ENCODE data around the gene SLC45A2. TPM values are rescaled to one million over a fixed set of nuclear protein-coding genes. Genes with fewer than 3 reads are reported as not detected.

SLC45A2 gene
- total and polyA plus RNA-seq, 2 of the 8 experiments (the other 6 are each of a cell fraction or from before 2014, with no cell fraction given): 0.09 TPM; not detected in 1

- DNase-seq (ENCODE audit: low read depth in 1 of 2, low spot score in 2 of 2) (no peak), FAIRE-seq (no peak)
- Histone ChIP-seq H4K91ac (replicated peaks; ENCODE audit: insufficient read length, low read length) (no peak overlapping the region), H4K8ac (ENCODE audit: extremely low read depth, insufficient read depth, low read length) (no peak overlapping the region), H3K23me2 (ENCODE audit: low read depth, low read length) (no peaks in the 10 kb centered on the region), H3K9ac (replicated peaks in 1 of 4; ENCODE audit: extremely low read depth in 1 of 4, low read depth in 3 of 4, low read length in 3 of 4) (no peak overlapping the region), H3K4me2 (ENCODE audit: insufficient read depth in 1 of 2, low read depth in 2 of 2, low read length in 2 of 2) (no peak overlapping the region), H2BK15ac (ENCODE audit: low read length) (no peak overlapping the region), H3K23ac (ENCODE audit: insufficient read length) (no peak overlapping the region), H2AK5ac (ENCODE audit: low read depth, low read length) (no peak overlapping the region), H3K4me3 (ENCODE audit: extremely low read depth in 1 of 4, insufficient read depth in 2 of 4, low read depth in 3 of 4, low read length in 4 of 4) (no peak overlapping the region), H2BK120ac (replicated peaks; ENCODE audit: low read depth, low read length) (no peak overlapping the region), H3K9me3 (ENCODE audit: insufficient read depth in 2 of 2, low read depth in 1 of 2, low read length in 1 of 2) (no peaks in the 10 kb centered on the region), H3K79me2 (ENCODE audit: control insufficient read depth in 1 of 2, insufficient read depth in 2 of 2, low read length in 2 of 2) (no peaks in the 10 kb centered on the region), H3K36me3 (ENCODE audit: control insufficient read depth in 2 of 4, insufficient read depth in 4 of 4, low read length in 3 of 4) (no peaks in the 10 kb centered on the region; a peak in 1 of 8 replicates), H2BK5ac (ENCODE audit: low read depth, low read length) (no peak overlapping the region), H3K79me1 (ENCODE audit: low read depth, low read length) (no peaks in the 10 kb centered on the region), H3K56ac (replicated peaks; ENCODE audit: insufficient read length, low read depth, low read length) (no peak overlapping the region), H3K27ac (ENCODE audit: low read depth, low read length) (no peak overlapping the region), H3K4me1 (replicated peaks in 1 of 4; ENCODE audit: control insufficient read depth in 3 of 4, insufficient read depth in 4 of 4, low read length in 3 of 4) (no peaks in the 10 kb centered on the region), H3K18ac (ENCODE audit: extremely low read depth, low read length) (no peak overlapping the region), H2BK20ac (ENCODE audit: low read length) (no peak overlapping the region), H4K20me1 (replicated peaks in 1 of 2; ENCODE audit: control insufficient read depth in 1 of 2, insufficient read depth in 2 of 2, low read length in 2 of 2) (no peaks in the 10 kb centered on the region), H4K5ac (ENCODE audit: insufficient read length, low read depth, low read length) (no peak overlapping the region), H2AFZ (ENCODE audit: low read length) (no peak overlapping the region), H3K27me3 (replicated peaks in 1 of 4; ENCODE audit: control insufficient read depth in 3 of 4, extremely low read depth in 1 of 4, insufficient read depth in 3 of 4, low read length in 3 of 4) (no peaks in the 10 kb centered on the region), H3K14ac (ENCODE audit: insufficient read length) (no peak overlapping the region), H2BK12ac (ENCODE audit: low read depth, low read length) (no peak overlapping the region), H3K4ac (replicated peaks; ENCODE audit: insufficient read length, low read depth, low read length) (no peak overlapping the region)
- 85% methylated on average over 2 of the region's 2 CpGs; no CpG with 5 or more reads in 1 of the 2 experiments for WGBS, 2 experiments (ENCODE audit: extremely low coverage in 1 of 2, insufficient coverage in 1 of 2, insufficient read length in 1 of 2, insufficient replicate concordance in 2 of 2, low coverage in 1 of 2, low lambda C conversion rate in 2 of 2, missing lambda C conversion rate in 1 of 2)
- POLR2A ChIA-PET (ENCODE audit: partially characterized antibody): interaction anchor here (1.6 kb wide), 1 partner anchor 23 kb away, joined by 5 read pairs; the partner anchor contains the start of gene AMACR
- CTCF ChIA-PET (ENCODE audit: partially characterized antibody): interaction anchor here (0.6 to 0.8 kb wide), 2 partner anchors 14 to 33 kb away, joined by 3 read pairs; no protein-coding TSS in a partner anchor
- TF ChIP-seq CBX5 (IDR thresholded peaks at IDR 0.05; ENCODE audit: low read depth, low read length): no peak
- no peak for TF ChIP-seq JUN (IDR thresholded peaks at IDR 0.05; ENCODE audit: low read depth, low read length)
- TF ChIP-seq KDM5A (IDR thresholded peaks at IDR 0.05; ENCODE audit: low read length): no peak
- TF ChIP-seq HDAC6 (IDR thresholded peaks at IDR 0.05; ENCODE audit: low read depth, low read length): no peak
- TF ChIP-seq GTF2F1 (IDR thresholded peaks at IDR 0.05; ENCODE audit: borderline replicate concordance, low read depth, low read length): no peak
- TF ChIP-seq, protein P1, sequence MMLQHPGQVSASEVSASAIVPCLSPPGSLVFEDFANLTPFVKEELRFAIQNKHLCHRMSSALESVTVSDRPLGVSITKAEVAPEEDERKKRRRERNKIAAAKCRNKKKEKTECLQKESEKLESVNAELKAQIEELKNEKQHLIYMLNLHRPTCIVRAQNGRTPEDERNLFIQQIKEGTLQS (IDR thresholded peaks at IDR 0.05; ENCODE audit: insufficient read depth, low read depth, low read length): no peak
- no peak for TF ChIP-seq EZH2 (IDR thresholded peaks at IDR 0.05; ENCODE audit: low read depth, low read length, severe bottlenecking)
- no peak for TF ChIP-seq NANOG (IDR thresholded peaks at IDR 0.05; ENCODE audit: insufficient read depth, low read depth, low read length, poor library complexity, severe bottlenecking)
- no peak for TF ChIP-seq CTBP2 (IDR thresholded peaks at IDR 0.05; ENCODE audit: borderline replicate concordance, insufficient read depth, insufficient read length, low read length)
- no peak for TF ChIP-seq KDM1A (IDR thresholded peaks at IDR 0.05; ENCODE audit: borderline replicate concordance, low read length)
- no peak for TF ChIP-seq SIX5 (IDR thresholded peaks at IDR 0.05; ENCODE audit: low read depth, low read length)
- no peak for TF ChIP-seq BCL11A (IDR thresholded peaks at IDR 0.05; ENCODE audit: low read depth in 2 of 2, low read length in 2 of 2)
- TF ChIP-seq POU5F1 (IDR thresholded peaks at IDR 0.05; ENCODE audit: low read depth, low read length): no peak
- TF ChIP-seq PHF8 (conservative IDR thresholded peaks at IDR 0.05; ENCODE audit: low read depth, low read length): no peak
These were observed 46.6 kb upstream of the SLC45A2 start for GRCh38 chr5:34031117-34031516.
